Lower leg skin (tissue), 4 donors: ENCODE results near the gene ST3GAL5. TPM values are rescaled to one million over a fixed set of nuclear protein-coding genes. Genes with fewer than 3 reads are reported as not detected.

Source experiments
- DNase-seq, 2 donors: peaks; one replicate each; pipeline ENCODE4 v3.0.0-alpha.2; 2019; ENCODE audit warnings: low spot score in 2 of 2
- H3K4me3 ChIP-seq: fragments of 200-600 bp; sonication (generic); 2 replicates; pipeline ENCODE4 v1.5.1; 2017; ENCODE audit warnings: mild to moderate bottlenecking, low read depth; ENCODE audit not compliant: poor library complexity, severe bottlenecking
- POLR2A ChIP-seq, 2 donors: fragments of 450-650 bp; IDR thresholded peaks; one replicate each; pipeline ENCODE4 v1.6.1; 2016 to 2017; ENCODE audit warnings: antibody characterized with exemption in 2 of 2, mild to moderate bottlenecking in 1 of 2, moderate library complexity in 1 of 2
- WGBS, 2 donors: methylation state at CpG; one replicate each; pipeline ENCODE4 v1.1.5; 2018; 5-methylcytosine and 5-hydroxymethylcytosine counted together
- intact Hi-C: fragments of 100-400 bp; cut with DNase I; formaldehyde crosslinking; loops from one replicate; pipeline ENCODE4 v1.15.0; 2023; ENCODE audit warnings: low total_unique reads
- total RNA-seq, 4 donors: library from RNA; depleted of rRNA; stranded (reverse); fragments of >200 nt; gene quantifications; one replicate each; pipeline ENCODE4 v1.1.0, GENCODE V29; 2016
- TF ChIP-seq, protein P1 (sequence below), 3 donors: fragments of 450-650 bp; IDR thresholded peaks; one replicate each; pipeline ENCODE4 v1.5.1; 2016; ENCODE audit warnings: antibody characterized with exemption in 3 of 3, mild to moderate bottlenecking in 3 of 3, moderate library complexity in 2 of 3

Gene ST3GAL5
- total RNA-seq, 4 donors from 2014 or later = 6.9 to 8.6 (median 8.1) TPM

DNA sequence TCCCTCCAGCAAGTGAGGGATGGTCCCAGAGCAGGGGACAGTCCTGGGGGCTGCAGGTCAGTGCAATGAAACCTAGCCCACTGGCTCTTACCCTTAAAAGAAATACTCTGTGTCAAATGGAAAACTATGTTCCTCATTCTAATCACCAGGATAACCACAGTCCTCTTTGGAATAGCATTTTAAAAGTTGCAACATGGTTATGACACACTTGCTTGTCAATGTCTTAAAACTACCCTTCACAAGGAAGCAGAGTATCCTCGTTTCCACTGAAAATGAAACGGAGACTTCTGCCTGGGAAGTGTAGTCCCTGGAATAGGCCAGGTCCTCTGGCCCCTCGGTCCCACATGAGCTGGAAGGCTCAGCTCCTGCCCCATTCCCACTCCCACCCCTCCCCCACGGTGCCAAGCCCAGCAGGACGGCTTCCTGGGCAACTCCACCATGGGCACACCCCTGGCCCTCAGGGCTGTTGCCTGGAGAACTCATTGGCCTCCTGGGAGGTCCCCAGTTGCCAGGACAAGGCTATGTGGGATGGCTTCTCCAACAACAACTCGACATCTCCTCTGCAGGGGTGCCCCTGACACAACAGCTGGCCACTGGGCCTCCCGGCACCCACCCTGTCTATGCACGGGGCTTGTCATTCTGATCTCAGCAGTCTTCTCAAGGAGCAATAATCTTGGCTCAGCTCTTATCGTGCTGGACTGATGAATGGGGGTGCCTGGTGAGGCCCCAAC is 38.3 kb upstream of the ST3GAL5 start:
- intact Hi-C loops = no loop called here
- DNase-seq = peak in 1 of 2 donors; percentile 76
- no peak overlapping the region for H3K4me3 ChIP-seq
- WGBS, 2 donors = 80 to 84% methylated on average over 9 of the region's 9 CpGs
- TF ChIP-seq, protein P1, sequence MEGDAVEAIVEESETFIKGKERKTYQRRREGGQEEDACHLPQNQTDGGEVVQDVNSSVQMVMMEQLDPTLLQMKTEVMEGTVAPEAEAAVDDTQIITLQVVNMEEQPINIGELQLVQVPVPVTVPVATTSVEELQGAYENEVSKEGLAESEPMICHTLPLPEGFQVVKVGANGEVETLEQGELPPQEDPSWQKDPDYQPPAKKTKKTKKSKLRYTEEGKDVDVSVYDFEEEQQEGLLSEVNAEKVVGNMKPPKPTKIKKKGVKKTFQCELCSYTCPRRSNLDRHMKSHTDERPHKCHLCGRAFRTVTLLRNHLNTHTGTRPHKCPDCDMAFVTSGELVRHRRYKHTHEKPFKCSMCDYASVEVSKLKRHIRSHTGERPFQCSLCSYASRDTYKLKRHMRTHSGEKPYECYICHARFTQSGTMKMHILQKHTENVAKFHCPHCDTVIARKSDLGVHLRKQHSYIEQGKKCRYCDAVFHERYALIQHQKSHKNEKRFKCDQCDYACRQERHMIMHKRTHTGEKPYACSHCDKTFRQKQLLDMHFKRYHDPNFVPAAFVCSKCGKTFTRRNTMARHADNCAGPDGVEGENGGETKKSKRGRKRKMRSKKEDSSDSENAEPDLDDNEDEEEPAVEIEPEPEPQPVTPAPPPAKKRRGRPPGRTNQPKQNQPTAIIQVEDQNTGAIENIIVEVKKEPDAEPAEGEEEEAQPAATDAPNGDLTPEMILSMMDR (IDR thresholded peaks at IDR 0.05) = no peak
- no peak for TF ChIP-seq POLR2A (IDR thresholded peaks at IDR 0.05)

DNA sequence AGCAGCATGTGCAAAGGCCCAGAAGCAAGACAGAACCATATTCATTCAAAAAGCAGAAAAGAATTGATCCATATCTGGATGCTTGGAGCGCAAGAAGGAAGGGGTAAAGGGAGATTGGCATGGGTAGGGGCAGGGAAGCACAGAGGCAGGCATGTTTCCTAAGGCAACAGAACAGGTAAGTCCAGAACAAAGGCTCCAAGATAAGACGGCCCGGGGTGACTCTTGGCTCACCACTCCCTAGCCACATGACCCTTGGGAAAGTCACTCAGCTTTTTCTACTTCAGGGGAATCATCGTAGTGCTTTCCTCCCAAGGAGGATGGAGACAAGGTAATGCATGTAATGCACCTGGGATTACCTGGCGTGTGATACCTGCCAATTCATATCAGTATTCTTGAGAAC is 37.7 kb upstream of the ST3GAL5 start:
- DNase-seq = peak in 1 of 2 donors; percentile 61
- WGBS, 2 donors = 63 to 74% methylated on average over 5 of the region's 5 CpGs
- H3K4me3 ChIP-seq = no peak overlapping the region
- TF ChIP-seq POLR2A (IDR thresholded peaks at IDR 0.05) = no peak
- TF ChIP-seq, protein P1 (IDR thresholded peaks at IDR 0.05) = no peak
- intact Hi-C loops = no loop called here

DNA sequence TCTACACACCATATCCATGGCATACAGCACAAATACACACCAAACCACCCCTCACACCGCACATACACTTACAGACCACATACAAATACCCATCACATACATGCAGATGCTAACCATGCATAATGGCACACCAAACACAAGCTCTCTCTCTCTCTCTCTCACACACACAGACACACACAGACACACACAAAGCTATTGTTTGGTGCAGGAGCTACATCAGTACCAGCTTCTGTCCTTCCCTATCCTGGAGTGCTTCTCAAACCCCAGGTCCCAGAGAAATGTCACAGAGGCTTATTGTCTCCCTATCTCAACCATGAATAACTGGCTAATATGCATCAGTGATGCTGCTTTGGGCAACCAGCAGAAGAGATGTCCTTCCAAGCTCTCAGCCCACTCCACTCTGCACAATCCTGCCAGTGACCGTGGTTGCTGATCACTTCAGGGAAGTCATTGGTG is 36.5 kb upstream of the ST3GAL5 start:
- no peak overlapping the region for H3K4me3 ChIP-seq
- WGBS, 2 donors = 93% methylated on average over 2 of the region's 2 CpGs
- intact Hi-C loops = no loop called here
- TF ChIP-seq, protein P1 (IDR thresholded peaks at IDR 0.05) = no peak
- no peak for TF ChIP-seq POLR2A (IDR thresholded peaks at IDR 0.05)
- no peak for DNase-seq

DNA sequence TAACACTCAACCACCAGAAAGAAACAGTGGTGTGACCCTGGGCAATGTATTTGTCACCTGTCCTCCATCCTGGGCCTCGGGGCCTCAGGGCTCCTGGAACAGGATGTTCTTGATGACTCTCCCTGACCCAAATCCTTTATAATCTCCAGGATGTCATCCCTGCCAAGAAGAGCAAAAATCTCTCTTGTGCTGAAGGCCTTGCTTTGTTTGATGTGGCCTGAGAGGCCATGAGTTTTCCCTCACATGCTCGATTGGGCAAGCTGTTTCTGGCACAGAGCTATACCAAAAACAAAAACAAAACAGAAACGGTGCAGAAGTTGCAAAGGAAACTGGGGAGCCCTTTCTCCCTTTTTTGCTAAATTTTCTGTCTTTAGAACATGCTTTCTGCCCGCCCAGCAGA is 35.7 kb upstream of the ST3GAL5 start:
- peak in 1 of 2 donors; percentile 74 for DNase-seq
- no peak for TF ChIP-seq POLR2A (IDR thresholded peaks at IDR 0.05)
- TF ChIP-seq, protein P1 (IDR thresholded peaks at IDR 0.05) = no peak
- intact Hi-C loops = no loop called here
- WGBS, 2 donors = 21 to 31% methylated on average over 4 of the region's 4 CpGs
- no peak overlapping the region for H3K4me3 ChIP-seq

DNA sequence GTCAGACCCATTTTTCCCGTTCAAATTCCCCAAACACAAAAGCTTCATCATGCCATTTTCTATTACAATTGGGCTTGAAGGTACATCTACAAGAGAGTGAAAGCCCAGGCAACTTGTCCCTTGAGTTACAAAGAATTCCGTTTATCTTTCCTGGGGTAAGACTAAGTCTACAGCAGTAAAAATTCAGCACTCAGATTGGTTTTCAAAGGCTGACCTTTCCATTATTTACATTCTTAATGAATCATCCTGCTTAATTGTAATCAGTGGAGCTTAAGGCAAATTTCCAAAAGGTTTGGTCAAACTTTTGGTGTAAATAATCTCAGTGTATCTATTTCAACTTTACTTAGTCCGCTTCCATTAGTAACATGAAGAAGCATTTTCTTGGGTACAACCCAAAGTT is 33.4 kb upstream of the ST3GAL5 start:
- TF ChIP-seq, protein P1 (IDR thresholded peaks at IDR 0.05) = no peak
- no peak for TF ChIP-seq POLR2A (IDR thresholded peaks at IDR 0.05)
- intact Hi-C loops = no loop called here
- H3K4me3 ChIP-seq = no peak overlapping the region
- WGBS, 2 donors = 88 to 93% methylated on average over 3 of the region's 3 CpGs
- no peak for DNase-seq

DNA sequence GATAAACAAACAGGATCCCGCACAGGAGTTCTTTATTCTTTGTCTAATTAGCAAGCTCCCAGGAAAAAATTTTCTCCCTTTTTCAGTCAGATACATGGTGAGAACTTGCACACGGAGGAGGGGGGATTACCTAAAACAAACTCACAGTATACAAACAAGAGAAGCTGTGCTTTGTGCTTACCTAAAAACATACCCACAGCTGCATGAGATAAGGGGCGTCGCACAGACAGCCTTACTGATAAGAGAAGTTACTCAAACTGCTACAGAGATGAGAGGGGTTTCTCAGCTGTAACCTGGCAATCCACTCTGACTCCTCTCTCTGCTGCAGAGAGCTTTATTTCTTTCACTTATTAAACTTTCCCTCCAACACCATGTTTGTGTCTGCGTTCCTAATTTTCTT is 32.9 kb upstream of the ST3GAL5 start:
- 85 to 87% methylated on average over 5 of the region's 5 CpGs for WGBS, 2 donors
- H3K4me3 ChIP-seq = no peak overlapping the region
- intact Hi-C loops = no loop called here
- no peak for DNase-seq
- TF ChIP-seq, protein P1 (IDR thresholded peaks at IDR 0.05) = no peak
- TF ChIP-seq POLR2A (IDR thresholded peaks at IDR 0.05) = no peak
